Osteocyte (in vitro differentiated cells): ENCODE results near the gene ANK3. TPM values are rescaled to one million over a fixed set of nuclear protein-coding genes. Genes with fewer than 3 reads are reported as not detected.

Experiments
- DNase-seq: peaks from one replicate; pipeline ENCODE4 v3.0.0; 2021; ENCODE audit warnings: mixed read lengths; ENCODE audit not compliant: unreplicated experiment; ENCODE audit errors: extremely low spot score
- H3K27ac Mint-ChIP-seq: one replicate; pipeline ENCODE4 v1.8.0; 2021; ENCODE audit warnings: mild to moderate bottlenecking, mixed read lengths; ENCODE audit not compliant: unreplicated experiment
- H3K27me3 Mint-ChIP-seq: one replicate; pipeline ENCODE4 v1.8.0; 2021; ENCODE audit warnings: mixed read lengths; ENCODE audit not compliant: unreplicated experiment
- H3K36me3 Mint-ChIP-seq: one replicate; pipeline ENCODE4 v1.8.0; 2021; ENCODE audit warnings: mixed read lengths; ENCODE audit not compliant: unreplicated experiment
- H3K4me1 Mint-ChIP-seq: one replicate; pipeline ENCODE4 v1.8.0; 2021; ENCODE audit warnings: mixed read lengths; ENCODE audit not compliant: unreplicated experiment
- H3K4me3 Mint-ChIP-seq: one replicate; pipeline ENCODE4 v1.8.0; 2021; ENCODE audit warnings: mild to moderate bottlenecking, moderate library complexity, mixed read lengths; ENCODE audit not compliant: unreplicated experiment
- H3K9me3 Mint-ChIP-seq: one replicate; pipeline ENCODE4 v1.8.0; 2021; ENCODE audit warnings: mixed read lengths; ENCODE audit not compliant: unreplicated experiment
- CTCF ChIP-seq: fragments of 200-600 bp; sonication (generic); IDR thresholded peaks from 2 replicates; pipeline ENCODE4 v1.5.0; 2021; ENCODE audit warnings: antibody characterized with exemption, mild to moderate bottlenecking, moderate library complexity
- total RNA-seq: library from RNA; stranded (reverse); gene quantifications from 2 replicates; pipeline ENCODE4 v1.2.1, GENCODE V29; 2021

Gene ANK3
- total RNA-seq, 1 donor from 2014 or later, result 22.0 TPM

GRCh38 chr10:60135020-60135419 lies 254.7 kb downstream of the ANK3 start:
- H3K27ac Mint-ChIP-seq, result no peak overlapping the region
- H3K4me3 Mint-ChIP-seq, result no peak overlapping the region
- no peaks in the 10 kb centered on the region for H3K27me3 Mint-ChIP-seq
- no peak for DNase-seq
- peaks cover 2% of the 10 kb centered on the region for H3K36me3 Mint-ChIP-seq
- TF ChIP-seq CTCF, result no peak
- no peaks in the 10 kb centered on the region for H3K9me3 Mint-ChIP-seq
- peaks cover 7% of the 10 kb centered on the region for H3K4me1 Mint-ChIP-seq

DNA sequence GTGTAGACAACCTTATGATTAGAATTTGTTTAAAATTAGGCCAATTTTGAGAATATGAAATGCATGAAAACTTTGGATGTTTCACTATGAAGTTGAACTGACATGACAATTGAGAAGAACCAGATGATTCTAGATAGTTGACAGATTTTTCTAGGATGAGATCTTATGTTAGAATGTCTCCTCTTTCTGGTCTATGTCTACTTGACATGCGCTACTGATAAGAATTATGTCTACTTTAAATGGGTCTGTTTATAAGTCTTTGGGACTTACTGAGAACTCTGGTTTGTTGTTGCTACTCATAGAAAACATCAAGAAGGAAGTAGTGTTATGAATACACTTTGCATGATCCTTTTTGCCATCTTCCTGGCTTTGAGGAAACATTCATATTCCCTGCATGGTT lies 255.1 kb downstream of the ANK3 start:
- DNase-seq, result no peak
- no peak for TF ChIP-seq CTCF

DNA sequence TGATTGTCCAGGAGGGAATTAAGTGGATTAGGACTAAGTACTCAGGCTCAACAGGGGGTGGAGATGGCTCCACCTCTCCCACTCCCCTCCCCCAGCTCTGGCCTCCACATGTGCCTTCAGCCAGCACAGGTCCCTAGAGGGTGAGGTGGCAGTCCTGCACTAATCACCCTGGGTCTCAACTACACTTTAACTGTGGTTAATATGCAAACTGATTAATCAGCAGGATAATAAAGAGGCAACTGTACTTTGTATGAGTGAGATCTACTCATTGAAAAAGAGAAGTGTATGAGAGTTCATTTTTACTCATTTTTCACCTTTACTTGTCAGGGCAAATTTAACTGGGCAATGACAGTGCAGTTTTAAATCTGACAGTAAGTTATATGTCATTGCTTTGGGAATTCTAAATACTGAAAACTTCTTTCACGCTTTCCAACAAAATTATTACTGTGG lies 259.5 kb downstream of the ANK3 start:
- Mint-ChIP-seq H3K4me1 (peaks cover 3% of the 10 kb centered on the region), H3K36me3 (peaks cover 2% of the 10 kb centered on the region), H3K27me3 (no peaks in the 10 kb centered on the region), H3K27ac (no peak overlapping the region), H3K9me3 (no peaks in the 10 kb centered on the region), H3K4me3 (no peak overlapping the region)
- DNase-seq, result no peak
- no peak for TF ChIP-seq CTCF

More for the DNA sequence above, 255.1 kb downstream of the ANK3 start:
- Mint-ChIP-seq H3K9me3 (no peaks in the 10 kb centered on the region), H3K27ac (no peak overlapping the region), H3K27me3 (no peaks in the 10 kb centered on the region), H3K36me3 (peaks cover 2% of the 10 kb centered on the region), H3K4me1 (peaks cover 8% of the 10 kb centered on the region), H3K4me3 (no peak overlapping the region)

DNA sequence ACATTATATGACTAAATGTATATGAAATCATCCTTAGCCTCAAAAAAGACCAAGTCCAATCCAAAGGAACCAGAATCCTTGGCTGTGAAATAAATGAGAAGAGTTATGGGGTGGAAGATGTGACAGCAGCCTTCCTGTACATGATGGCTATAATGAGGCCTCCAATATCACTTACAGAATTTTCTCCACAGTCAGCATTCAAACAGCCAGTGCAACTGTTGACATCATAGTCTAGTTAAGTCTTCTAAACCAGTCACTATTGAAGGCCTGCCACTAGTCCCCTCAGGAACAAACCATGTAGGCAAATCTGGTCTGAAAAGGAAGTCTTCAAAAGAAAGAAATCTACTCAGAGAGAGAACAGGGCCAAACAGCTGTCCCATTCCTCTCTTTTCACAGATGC lies 263.8 kb downstream of the ANK3 start:
- H3K27me3 Mint-ChIP-seq, result no peaks in the 10 kb centered on the region

GRCh38 chr10:60124536-60124935 lies 265.1 kb downstream of the ANK3 start:
- no peak for DNase-seq
- Mint-ChIP-seq H3K27ac (no peak overlapping the region), H3K9me3 (peaks cover 7% of the 10 kb centered on the region), H3K4me3 (no peak overlapping the region), H3K27me3 (no peaks in the 10 kb centered on the region), H3K4me1 (peaks cover 18% of the 10 kb centered on the region), H3K36me3 (peaks cover 3% of the 10 kb centered on the region)
- no peak for TF ChIP-seq CTCF

More for the DNA sequence above, 263.8 kb downstream of the ANK3 start:
- no peak overlapping the region for H3K27ac Mint-ChIP-seq
- DNase-seq, result no peak
- H3K4me3 Mint-ChIP-seq, result no peak overlapping the region
- H3K9me3 Mint-ChIP-seq, result no peaks in the 10 kb centered on the region
- peaks cover 21% of the 10 kb centered on the region for H3K4me1 Mint-ChIP-seq
- no peak for TF ChIP-seq CTCF
- H3K36me3 Mint-ChIP-seq, result no peaks in the 10 kb centered on the region
